GM12873 (cell line): ENCODE results near the gene METTL18.

ENCODE experiments used
- TF ChIP-seq, protein P1 (sequence below): IDR thresholded peaks from 2 replicates; pipeline ENCODE4 v1.5.1; 2012; ENCODE audit warnings: low read depth, mild to moderate bottlenecking, moderate library complexity, low read length, control low read depth; ENCODE audit not compliant: insufficient read depth; ENCODE audit errors: missing control alignments

Gene METTL18

GRCh38 chr1:169765580-169766331, 29.0 kb downstream of the METTL18 start:
- TF ChIP-seq, protein P1, sequence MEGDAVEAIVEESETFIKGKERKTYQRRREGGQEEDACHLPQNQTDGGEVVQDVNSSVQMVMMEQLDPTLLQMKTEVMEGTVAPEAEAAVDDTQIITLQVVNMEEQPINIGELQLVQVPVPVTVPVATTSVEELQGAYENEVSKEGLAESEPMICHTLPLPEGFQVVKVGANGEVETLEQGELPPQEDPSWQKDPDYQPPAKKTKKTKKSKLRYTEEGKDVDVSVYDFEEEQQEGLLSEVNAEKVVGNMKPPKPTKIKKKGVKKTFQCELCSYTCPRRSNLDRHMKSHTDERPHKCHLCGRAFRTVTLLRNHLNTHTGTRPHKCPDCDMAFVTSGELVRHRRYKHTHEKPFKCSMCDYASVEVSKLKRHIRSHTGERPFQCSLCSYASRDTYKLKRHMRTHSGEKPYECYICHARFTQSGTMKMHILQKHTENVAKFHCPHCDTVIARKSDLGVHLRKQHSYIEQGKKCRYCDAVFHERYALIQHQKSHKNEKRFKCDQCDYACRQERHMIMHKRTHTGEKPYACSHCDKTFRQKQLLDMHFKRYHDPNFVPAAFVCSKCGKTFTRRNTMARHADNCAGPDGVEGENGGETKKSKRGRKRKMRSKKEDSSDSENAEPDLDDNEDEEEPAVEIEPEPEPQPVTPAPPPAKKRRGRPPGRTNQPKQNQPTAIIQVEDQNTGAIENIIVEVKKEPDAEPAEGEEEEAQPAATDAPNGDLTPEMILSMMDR: no peak

- TF ChIP-seq, protein P1: no peak
Measured at GRCh38 chr1:169764919-169765318, 29.8 kb downstream of the METTL18 start.

DNA sequence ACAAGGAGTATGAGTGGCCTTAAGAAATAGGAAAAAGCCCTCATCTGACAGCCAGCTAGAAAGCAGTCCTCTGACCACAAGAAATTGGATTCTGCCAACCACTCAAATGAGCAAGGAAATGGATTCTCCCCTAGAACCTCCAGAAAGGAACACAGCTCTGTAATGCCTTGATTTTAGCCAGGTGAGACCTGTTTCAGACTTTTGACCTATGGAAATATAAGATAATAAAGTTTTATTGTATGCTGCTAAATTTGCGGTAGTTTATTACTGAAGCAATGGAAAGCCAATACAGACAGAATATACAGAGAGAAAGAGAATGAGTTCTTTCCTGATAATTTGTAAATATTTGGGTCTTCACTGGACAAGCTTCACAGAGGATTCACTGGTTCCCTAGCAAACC, 32.0 kb downstream of the METTL18 start:
- TF ChIP-seq, protein P1: no peak

DNA sequence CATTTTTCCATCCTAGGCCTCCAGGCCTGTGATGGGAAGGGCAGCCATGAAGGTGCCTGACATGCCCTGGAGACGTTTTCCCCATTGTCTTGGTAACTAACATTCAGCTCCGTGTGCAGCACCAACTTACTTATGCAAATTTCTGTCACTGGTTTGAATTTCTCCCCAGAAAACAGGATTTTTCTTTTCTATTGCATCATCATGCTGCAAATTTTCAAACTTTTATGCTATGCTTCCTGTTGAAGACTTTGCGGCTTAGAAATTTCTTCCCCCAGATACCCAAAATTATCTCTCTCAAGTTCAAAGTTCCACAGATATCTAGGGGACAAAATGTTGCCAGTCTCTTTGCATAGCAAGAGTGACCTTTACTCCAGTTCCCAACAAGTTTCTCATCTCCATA, 35.7 kb downstream of the METTL18 start:
- TF ChIP-seq, protein P1: no peak

DNA sequence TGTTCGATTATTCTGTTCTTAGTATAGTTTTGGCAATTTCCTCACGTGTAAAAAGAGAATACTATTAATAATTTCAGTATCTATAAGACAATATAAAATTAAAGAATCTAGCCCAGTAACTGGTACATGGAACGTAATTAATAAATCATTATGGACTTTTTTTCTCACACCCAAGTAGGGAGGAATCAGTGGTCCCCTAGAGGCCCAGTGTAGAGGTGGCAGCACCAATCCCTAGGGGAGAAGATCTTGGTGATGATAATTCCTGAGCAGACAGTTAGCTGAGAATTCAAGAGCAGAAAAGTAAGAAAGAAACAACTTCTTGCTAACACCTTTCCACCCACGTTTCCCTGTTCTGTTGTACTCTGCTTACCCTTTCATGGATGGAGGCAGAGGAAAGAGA, 41.2 kb downstream of the METTL18 start:
- TF ChIP-seq, protein P1: peak; percentile 1

DNA sequence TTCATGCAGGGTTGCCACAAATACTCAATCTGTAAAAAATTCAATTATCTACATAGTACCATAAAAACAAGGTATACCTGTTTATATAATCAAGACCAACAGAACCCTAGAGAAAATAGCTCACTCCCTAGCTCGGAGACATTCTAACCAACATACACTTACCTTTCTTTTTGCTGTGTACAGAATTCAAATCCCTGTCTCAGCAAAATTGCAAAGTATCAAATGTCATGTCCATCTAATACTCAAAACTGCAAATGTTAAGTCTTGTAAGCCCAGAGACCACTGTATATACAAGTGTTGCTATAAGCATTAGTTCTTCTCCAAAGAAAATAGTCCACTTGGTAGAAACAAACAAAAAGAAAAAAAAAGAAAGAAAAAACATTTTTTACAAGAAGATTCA, 44.7 kb downstream of the METTL18 start:
- TF ChIP-seq, protein P1: no peak

DNA sequence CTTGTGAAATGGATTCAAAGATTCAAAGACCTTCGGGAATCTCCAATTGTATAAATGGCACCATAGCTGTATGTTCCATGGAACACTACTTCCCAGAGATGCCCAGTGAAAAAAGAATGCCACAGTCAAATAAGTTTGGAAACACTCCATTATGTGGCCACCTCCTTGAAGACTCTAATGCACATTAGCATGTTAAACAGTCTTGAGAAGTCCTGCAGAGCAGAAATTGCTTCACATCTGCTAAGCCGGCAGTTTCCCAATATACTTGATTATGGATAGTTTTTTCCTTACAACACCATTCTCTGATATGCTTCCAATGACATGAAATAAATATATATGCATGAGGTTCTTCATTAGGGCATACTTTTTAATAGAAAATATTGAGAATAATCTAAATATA, 48.2 kb downstream of the METTL18 start:
- TF ChIP-seq, protein P1: no peak
